GM21528 (cell line): ENCODE data around the gene FHL2.

ENCODE experiments used
- ATAC-seq: cut with Tn5 transposase; IDR thresholded peaks from one replicate; pipeline ENCODE4 v1.9.1; 2021; ENCODE audit warnings: mild to moderate bottlenecking, moderate library complexity; ENCODE audit not compliant: unreplicated experiment, low FRiP score

The FHL2 gene

DNA sequence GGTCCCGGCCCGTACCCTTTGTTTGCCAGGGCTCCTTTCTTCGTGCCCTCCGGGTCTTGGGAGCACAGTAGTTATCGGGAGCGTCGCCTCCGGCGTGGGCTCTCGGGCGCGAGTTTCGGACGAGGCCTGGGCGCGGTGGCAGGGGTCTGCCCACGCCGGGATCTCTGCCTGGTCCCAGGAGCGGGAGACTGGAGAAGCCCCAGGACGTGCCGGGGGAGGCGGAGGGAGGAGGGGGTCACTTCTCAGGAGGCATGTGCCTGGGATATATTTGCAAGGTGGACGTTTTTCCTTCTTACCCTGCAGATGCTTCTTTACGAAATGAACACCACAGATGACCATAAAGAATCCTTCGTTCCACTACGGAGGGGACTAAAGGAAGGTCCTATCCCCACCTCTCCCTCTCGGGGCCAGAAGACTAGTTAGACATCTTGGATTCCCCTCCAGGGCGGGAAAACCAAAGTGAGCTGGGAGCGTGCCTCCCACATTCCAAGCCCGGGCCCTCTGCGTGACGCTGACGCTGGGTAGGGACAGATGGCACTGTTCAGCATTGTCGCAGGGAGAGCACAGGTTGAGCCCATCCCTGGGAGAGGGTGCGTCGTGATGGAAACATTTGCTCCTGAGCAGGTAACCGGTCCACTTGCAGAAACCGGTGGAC, 483 bp upstream of the FHL2 start:
- ATAC-seq = peak; percentile 23

- no peak for ATAC-seq
Measured at GRCh38 chr2:105397953-105398335, 907 bp downstream of the FHL2 start.

- no peak for ATAC-seq
Measured at GRCh38 chr2:105397025-105397722, 1.7 kb downstream of the FHL2 start.

DNA sequence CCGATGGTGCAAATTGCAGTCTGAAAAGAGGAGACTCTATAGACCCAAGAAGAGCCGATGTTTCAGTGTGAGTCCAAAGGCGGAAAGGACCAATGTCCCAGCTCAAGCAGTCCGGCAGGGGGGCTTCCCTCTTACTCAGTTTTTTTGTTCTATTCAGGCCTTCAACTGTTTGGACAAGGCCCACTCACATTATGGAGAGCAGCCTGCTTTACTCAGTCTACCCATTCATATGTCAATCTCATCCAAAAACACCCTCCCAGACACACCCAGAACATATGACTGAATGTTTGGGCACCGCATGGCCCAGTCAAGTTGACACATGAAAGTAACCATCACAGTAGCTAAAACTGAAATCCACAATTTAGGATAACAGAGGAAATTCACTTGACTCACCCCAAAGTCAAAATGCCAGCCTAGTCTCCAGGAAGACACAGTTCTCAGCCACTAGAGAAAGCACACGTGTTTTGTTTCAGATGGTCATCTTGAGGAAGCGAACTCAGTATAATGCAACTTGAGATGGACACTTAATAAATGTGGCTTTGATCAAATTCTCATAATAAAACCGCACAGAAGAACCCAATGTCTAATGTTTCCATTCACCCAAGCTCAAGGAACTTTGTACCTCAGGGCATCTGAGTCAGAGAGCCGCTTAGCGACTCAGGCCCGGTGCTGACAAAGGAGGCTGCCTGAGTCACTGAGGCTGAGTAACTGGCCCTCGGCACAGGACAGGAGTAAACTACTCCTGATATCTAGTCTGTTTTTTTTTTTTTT, 2.4 kb downstream of the FHL2 start:
- no peak for ATAC-seq

- ATAC-seq = no peak
Measured at GRCh38 chr2:105395691-105396090, 3.2 kb downstream of the FHL2 start.

DNA sequence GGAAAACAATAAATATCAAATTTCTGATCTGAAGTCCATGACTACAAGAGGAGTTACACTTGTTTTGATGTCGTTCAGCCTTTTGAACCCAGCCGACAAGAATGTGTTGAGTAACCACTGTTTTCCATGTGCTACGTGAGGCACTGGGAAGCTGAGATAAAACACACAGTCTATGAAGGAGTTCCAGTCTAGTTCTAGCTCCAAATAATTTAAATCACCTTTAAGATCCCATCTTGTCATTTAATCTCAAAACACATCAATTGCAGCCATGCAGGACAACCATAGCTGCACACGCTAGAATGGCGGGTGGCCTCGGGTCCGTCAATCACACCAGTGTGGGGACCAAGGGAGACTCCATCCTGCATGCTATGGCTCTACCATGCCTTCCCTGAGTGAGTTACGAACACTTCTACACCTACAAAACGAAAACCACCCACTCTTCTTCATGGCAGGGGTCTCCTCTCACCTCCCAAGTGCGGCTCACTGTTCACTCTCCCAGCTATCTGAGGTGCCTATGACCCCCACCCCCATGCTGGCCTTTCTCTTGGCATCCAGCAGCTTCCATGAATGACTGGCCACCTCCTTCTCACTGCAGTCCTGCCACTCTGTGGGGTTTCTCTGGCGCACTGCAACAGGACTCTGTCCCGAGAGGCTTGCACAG, 3.8 kb downstream of the FHL2 start:
- no peak for ATAC-seq

GRCh38 chr2:105393373-105394055, 5.3 kb downstream of the FHL2 start:
- ATAC-seq = no peak

- no peak for ATAC-seq
Measured at GRCh38 chr2:105391763-105392662, 6.8 kb downstream of the FHL2 start.

GRCh38 chr2:105391058-105391627, 7.7 kb downstream of the FHL2 start:
- no peak for ATAC-seq

DNA sequence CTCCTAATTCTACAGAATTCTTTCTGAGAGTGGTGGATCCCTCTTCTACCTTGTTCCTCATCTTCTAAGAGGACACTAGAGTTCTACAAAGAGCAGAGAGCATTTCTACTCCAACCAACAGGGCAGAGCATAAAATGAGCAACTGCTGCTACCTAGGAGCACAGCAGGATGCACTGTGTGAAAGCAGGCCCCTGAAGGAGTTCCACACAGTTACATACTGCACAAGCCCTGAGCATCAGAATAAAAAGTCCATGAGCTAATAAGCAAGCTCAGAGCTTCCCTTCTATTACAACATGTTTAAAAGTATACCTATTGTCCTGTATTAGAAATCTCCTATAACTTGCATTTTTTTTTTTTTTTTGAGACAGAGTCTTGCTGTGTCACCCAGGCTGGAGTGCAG, 8.4 kb downstream of the FHL2 start:
- ATAC-seq = no peak

DNA sequence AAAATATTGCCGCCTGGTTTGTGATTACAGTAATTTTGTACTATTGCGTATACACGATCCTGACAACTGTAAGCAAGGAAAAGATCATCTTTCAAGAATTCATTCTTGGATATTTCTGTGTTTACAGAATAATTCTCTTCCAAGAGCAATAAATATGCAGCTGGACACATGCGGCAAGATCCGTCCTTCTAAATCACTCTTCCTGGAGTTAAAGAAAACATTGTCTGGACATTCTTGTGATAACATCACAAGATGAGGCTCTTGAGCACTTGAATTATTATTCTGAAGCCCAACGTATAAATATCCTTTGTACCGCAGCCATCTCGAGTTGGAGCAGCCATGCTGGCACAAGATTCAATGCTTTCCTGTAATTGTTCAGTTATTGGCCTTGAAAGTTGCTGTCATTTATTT, 9.9 kb downstream of the FHL2 start:
- no peak for ATAC-seq

GRCh38 chr2:105387225-105387624, 11.6 kb downstream of the FHL2 start:
- no peak for ATAC-seq

GRCh38 chr2:105385731-105386540, 12.9 kb downstream of the FHL2 start:
- ATAC-seq = no peak

DNA sequence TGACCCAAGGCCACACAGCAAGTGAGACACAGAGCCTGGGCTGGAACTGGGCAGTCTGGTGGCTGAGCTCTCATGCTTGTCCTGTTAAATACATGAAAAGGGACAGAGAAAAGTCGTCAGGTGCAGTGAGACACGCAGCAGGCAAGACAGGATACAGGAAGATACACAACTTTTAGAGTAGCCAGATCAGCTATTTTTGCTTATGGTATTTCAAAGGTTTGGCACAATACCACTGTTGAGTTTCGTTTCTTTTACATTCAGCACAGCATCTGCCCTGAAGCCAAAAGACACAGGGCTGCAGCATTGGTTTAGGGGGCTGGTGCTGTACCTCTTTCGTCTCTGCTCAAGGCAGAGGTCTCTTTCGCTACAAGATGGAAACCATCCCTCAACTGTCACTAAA, 14.0 kb downstream of the FHL2 start:
- no peak for ATAC-seq

- no peak for ATAC-seq
Measured at GRCh38 chr2:105384216-105384615, 14.6 kb downstream of the FHL2 start.

DNA sequence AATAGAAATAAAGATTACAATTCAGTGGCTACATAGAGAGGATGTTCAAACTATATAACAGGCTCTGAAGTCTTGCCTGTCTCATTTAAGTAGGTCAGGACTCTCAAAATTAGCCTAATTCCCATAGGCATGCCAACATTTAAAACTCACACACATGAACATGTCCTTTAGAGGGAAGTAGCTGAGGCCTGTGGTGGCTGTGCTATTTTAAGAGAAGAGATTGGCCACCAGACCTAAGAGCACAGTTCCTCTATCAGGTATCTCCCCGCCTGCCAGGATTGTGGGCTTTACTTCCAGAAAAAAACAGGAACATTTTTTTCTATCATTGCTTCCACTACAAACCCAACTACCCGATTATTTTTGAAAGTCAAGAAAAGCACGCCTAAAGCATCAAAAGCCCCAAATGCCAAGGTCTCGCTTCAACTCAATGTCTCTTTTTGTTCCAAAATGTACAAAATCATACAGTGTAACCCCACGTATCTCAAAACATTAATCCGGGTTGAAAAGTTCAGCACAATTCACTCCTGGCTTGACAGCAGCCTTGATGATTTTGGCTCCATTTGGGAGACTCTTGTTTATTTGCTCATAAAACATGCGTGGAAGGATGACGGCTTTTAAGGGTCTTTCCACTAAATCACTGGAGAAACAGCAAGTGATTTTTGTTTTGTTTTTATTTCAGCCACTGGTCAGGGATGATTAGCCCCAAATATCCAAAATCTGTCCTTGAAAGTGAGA, 15.3 kb downstream of the FHL2 start:
- ATAC-seq = no peak

- no peak for ATAC-seq
Measured at GRCh38 chr2:105382177-105382576, 16.7 kb downstream of the FHL2 start.
